BE2C (cell line): ENCODE data around the gene CDC42BPA.

Source experiments
- DNase-seq: peaks from one replicate; pipeline ENCODE4 v3.0.0-alpha.2; 2020
- H3K27me3 ChIP-seq: fragments of 250-450 bp; sonication (Bioruptor Pico); 2 replicates; pipeline ENCODE4 v1.5.1; 2020; ENCODE audit warnings: mild to moderate bottlenecking
- H3K36me3 ChIP-seq: fragments of 250-450 bp; sonication (Bioruptor Pico); 2 replicates; pipeline ENCODE4 v1.5.1; 2020; ENCODE audit warnings: mild to moderate bottlenecking
- H3K4me1 ChIP-seq: fragments of 250-450 bp; sonication (Bioruptor Pico); 2 replicates; pipeline ENCODE4 v1.5.1; 2020
- H3K4me3 ChIP-seq: 2 replicates; pipeline ENCODE4 v1.5.1; 2011; ENCODE audit warnings: low read depth, low read length
- H3K9me3 ChIP-seq: fragments of 250-450 bp; sonication (Bioruptor Pico); 2 replicates; pipeline ENCODE4 v1.5.1; 2020
- TF ChIP-seq, protein P1 (sequence below): IDR thresholded peaks from 2 replicates; pipeline ENCODE4 v1.5.1; 2012; ENCODE audit warnings: mild to moderate bottlenecking, low read depth, low read length

CDC42BPA gene

DNA sequence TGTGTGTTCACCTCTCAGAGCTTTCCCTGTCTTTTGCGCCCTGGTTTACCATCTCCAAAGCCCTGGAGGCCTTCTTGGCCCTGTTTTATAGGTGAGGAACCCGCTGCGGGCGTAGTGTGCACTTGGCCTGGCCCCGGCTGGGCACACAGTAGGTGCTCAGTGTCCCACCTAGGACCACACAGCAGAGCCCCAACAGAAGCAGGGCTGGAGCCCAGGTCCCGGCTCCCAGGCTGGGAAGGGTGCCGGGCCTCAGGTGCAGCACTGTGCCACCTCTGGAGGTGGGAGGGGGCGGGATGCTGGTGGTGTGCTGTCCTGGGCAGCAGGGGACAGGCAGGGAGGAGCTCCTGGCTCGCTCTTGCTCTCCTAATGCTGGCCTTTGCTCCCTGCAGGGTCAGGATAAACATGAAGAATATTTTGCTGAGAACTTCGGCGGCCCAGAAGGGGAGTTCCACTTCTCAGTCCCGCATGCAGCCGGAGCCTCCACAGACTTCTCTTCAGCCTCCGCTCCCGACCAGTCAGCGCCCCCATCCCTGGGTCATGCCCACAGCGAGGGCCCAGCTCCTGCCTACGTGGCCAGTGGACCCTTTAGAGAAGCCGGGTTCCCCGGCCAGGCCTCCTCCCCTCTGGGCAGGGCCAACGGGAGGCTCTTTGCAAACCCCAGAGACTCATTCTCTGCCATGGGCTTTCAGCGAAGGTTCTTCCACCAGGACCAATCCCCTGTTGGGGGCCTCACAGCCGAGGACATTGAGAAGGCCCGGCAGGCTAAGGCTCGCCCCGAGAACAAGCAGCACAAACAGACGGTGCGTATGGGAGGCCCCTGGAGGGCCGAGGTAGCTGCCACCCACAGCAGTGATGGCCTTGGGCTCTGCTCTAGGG, 353.4 kb downstream of the CDC42BPA start:
- Histone ChIP-seq H3K36me3 (peaks cover 21% of the 10 kb centered on the region), H3K4me3 (no peak overlapping the region), H3K4me1 (no peaks in the 10 kb centered on the region), H3K9me3 (no peaks in the 10 kb centered on the region), H3K27me3 (no peaks in the 10 kb centered on the region)
- TF ChIP-seq, protein P1, sequence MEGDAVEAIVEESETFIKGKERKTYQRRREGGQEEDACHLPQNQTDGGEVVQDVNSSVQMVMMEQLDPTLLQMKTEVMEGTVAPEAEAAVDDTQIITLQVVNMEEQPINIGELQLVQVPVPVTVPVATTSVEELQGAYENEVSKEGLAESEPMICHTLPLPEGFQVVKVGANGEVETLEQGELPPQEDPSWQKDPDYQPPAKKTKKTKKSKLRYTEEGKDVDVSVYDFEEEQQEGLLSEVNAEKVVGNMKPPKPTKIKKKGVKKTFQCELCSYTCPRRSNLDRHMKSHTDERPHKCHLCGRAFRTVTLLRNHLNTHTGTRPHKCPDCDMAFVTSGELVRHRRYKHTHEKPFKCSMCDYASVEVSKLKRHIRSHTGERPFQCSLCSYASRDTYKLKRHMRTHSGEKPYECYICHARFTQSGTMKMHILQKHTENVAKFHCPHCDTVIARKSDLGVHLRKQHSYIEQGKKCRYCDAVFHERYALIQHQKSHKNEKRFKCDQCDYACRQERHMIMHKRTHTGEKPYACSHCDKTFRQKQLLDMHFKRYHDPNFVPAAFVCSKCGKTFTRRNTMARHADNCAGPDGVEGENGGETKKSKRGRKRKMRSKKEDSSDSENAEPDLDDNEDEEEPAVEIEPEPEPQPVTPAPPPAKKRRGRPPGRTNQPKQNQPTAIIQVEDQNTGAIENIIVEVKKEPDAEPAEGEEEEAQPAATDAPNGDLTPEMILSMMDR: no peak
- no peak for DNase-seq

DNA sequence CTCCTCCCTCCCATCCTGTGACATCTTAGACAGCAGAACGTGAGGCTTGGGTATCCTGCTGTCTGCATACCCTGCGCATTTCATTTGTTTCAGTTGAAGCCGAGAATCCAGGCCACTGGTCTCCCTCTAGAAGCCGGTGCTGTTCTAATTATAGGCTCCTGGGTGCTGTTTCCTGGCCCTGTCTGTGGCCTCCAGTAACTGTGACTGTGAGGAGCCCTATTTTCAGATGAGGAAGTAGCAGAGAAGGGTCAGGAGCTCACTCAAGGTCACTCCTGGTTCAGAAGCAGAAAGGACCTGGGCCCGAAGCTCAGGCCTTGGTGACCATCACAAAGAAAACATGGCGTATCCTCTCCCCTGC, 354.2 kb downstream of the CDC42BPA start:
- no peak for DNase-seq
- Histone ChIP-seq H3K9me3 (no peaks in the 10 kb centered on the region), H3K4me1 (no peaks in the 10 kb centered on the region), H3K36me3 (peaks cover 21% of the 10 kb centered on the region), H3K27me3 (no peaks in the 10 kb centered on the region), H3K4me3 (no peak overlapping the region)
- TF ChIP-seq, protein P1: no peak

DNA sequence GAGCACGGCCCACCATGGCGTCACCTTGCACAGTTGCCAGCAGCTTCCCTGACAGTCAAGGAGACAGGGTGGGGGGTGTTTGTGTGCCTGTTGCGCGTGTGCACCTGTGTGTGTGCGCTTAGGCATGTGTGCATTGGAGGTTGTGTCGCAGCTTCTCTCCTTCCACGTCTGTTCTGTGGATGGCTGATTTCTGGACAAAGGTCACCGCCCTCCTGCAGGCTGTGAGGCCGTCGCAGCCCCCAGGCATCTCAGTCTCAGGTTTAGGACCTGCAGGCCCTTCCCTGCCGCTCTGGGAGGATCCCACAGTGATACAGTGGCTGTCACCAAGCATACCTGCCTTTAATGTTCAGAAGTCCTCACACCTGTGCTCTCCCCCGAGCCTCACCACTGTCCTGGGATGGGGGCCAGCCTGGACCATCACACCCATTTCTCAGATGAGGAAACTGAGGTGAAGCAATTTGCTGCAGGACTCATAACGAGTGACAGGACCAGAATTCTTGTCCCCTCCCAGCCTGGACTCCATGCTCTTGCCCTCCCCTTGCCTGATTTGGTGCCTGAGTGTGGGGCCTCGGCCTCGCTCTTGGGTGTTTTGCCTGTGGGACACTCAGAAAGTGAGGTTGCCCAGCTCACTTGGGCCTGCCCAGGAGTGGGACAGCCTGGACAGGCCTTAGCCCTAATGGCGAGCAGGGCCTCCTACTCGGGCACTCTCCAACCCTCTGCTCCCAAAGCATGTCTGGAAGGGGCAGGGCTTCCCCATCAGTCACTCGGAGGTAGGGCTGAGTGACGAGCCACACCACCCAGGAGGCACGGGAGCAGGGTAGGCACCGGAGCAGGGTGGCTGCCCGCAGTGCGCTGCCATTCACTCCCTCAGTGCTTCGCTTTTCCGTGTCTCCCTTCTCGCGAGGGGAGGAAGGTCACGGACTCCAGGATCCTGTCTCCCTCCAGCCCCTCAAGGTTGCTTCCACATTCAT, 355.6 kb downstream of the CDC42BPA start:
- Histone ChIP-seq H3K4me3 (no peak overlapping the region), H3K36me3 (peaks cover 21% of the 10 kb centered on the region), H3K27me3 (no peaks in the 10 kb centered on the region), H3K9me3 (no peaks in the 10 kb centered on the region), H3K4me1 (no peaks in the 10 kb centered on the region)
- TF ChIP-seq, protein P1: no peak
- DNase-seq: no peak

DNA sequence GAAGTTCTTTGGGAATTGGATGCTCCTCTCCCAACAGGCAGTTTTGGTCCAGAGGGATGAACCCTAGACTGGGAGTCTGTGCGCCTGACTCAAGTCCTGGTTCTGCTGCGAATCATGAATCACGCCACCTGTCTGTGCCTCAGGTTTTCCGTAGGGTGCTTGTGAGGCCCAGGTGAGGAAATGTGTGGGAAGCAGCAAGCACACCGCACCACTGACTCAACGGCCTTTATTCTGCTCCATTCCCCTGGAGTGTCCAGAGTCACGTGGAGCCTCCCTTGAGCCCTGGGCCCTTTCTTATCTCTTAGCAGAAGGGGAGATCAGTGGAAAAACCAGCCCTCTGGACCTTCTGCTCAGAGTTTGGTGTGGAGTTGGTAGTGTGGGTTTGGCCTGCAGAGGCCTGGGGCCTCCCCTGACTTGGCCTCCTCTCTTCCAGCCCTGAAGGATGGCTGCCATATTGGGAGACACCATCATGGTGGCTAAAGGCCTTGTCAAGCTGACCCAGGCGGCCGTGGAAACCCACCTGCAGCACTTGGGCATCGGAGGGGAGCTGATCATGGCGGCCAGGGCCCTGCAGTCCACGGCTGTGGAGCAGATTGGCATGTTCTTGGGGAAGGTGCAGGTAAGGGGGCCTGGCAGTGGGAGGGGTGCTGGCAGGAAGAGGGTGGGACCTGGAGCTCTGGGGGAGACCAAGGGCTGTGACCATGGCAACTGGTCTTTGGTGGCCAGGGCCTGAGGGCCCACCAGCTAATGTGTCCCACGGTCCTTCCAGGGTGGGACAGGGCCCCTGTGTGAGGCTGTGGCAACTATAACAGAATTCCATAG, 357.1 kb downstream of the CDC42BPA start:
- peaks cover 21% of the 10 kb centered on the region for H3K36me3 ChIP-seq
- no peaks in the 10 kb centered on the region for H3K27me3 ChIP-seq
- DNase-seq: no peak
- no peaks in the 10 kb centered on the region for H3K9me3 ChIP-seq
- TF ChIP-seq, protein P1: no peak
- no peak overlapping the region for H3K4me3 ChIP-seq
- no peaks in the 10 kb centered on the region for H3K4me1 ChIP-seq

DNA sequence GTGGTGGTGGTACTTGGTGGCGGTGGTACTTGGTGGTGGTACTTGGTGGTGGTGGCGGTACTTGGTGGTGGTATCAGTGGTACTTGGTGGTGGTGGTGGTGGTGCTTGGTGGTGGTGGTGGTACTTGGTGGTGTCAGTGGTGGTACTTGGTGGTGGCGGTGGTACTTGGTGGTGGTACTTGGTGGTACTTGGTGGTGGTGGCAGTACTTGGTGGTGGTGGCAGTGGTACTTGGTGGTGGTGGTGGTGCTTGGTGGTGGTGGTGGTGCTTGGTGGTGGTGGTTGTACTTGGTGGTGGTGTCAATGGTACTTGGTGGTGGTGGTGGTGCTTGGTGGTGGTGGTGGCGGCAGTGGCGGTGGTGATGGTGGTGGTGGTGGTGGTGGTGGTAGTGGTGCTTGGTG, 358.0 kb downstream of the CDC42BPA start:
- no peaks in the 10 kb centered on the region for H3K27me3 ChIP-seq
- DNase-seq: no peak

More for the DNA sequence above, 358.0 kb downstream of the CDC42BPA start:
- H3K9me3 ChIP-seq: no peaks in the 10 kb centered on the region
- H3K36me3 ChIP-seq: peaks cover 17% of the 10 kb centered on the region
- no peaks in the 10 kb centered on the region for H3K4me1 ChIP-seq
- H3K4me3 ChIP-seq: no peak overlapping the region
- TF ChIP-seq, protein P1: no peak
